T-helper 17 cell (primary cell): ENCODE measurements around the gene SEMA4D. TPM values are rescaled to one million over a fixed set of nuclear protein-coding genes. Genes with fewer than 3 reads are reported as not detected.
A peak's percentile ranks its signal among the peaks of the same experiment; 100 is the strongest.

Experiments used
- ATAC-seq: fragments of 150-1000 bp; cut with Tn5 transposase; 2 replicates; pipeline ENCODE4 v1.10.0; 2021; ENCODE audit warnings: mild to moderate bottlenecking, moderate library complexity
- DNase-seq, 3 donors: peaks; one replicate each; pipeline versions ENCODE4 v3.0.0 to v3.0.0-alpha.2; 2020 to 2021
- H3K9me3 ChIP-seq: one replicate; pipeline ENCODE4 v1.7.0; 2013; ENCODE audit warnings: low read length, mild to moderate bottlenecking; ENCODE audit not compliant: control insufficient read depth, poor library complexity, severe bottlenecking
- H3K27ac Mint-ChIP-seq: one replicate; pipeline ENCODE4 v1.8.0; 2022; ENCODE audit warnings: mild to moderate bottlenecking, moderate library complexity, mixed read lengths
- H3K27me3 Mint-ChIP-seq: one replicate; pipeline ENCODE4 v1.8.0; 2022; ENCODE audit warnings: mixed read lengths
- H3K36me3 Mint-ChIP-seq: one replicate; pipeline ENCODE4 v1.8.0; 2022; ENCODE audit warnings: low read depth, mixed read lengths
- H3K4me1 Mint-ChIP-seq: one replicate; pipeline ENCODE4 v1.8.0; 2022; ENCODE audit warnings: mild to moderate bottlenecking, mixed read lengths
- H3K4me3 Mint-ChIP-seq: one replicate; pipeline ENCODE4 v1.8.0; 2022; ENCODE audit warnings: mild to moderate bottlenecking, moderate library complexity, mixed read lengths
- total RNA-seq, 4 donors: library from RNA in 2 of 4; stranded (reverse) in 2 of 4; gene quantifications; one replicate each; pipeline ENCODE4 v1.2.3 and lab custom pipeline; 2022 to 2026

SEMA4D gene
- total RNA-seq, 2 donors from 2014 or later, result 250 to 312 TPM

- Mint-ChIP-seq H3K4me3 (peak overlapping the region; percentile 78), H3K4me1 (peaks cover 90% of the 10 kb centered on the region), H3K36me3 (peaks cover 11% of the 10 kb centered on the region), H3K27ac (peak overlapping the region; percentile 99), H3K27me3 (no peaks in the 10 kb centered on the region)
- DNase-seq, result no peak
- ATAC-seq, result no peak
- H3K9me3 ChIP-seq, result no peaks in the 10 kb centered on the region
Observed at GRCh38 chr9:89460551-89460950, 37.4 kb downstream of the SEMA4D start.

DNA sequence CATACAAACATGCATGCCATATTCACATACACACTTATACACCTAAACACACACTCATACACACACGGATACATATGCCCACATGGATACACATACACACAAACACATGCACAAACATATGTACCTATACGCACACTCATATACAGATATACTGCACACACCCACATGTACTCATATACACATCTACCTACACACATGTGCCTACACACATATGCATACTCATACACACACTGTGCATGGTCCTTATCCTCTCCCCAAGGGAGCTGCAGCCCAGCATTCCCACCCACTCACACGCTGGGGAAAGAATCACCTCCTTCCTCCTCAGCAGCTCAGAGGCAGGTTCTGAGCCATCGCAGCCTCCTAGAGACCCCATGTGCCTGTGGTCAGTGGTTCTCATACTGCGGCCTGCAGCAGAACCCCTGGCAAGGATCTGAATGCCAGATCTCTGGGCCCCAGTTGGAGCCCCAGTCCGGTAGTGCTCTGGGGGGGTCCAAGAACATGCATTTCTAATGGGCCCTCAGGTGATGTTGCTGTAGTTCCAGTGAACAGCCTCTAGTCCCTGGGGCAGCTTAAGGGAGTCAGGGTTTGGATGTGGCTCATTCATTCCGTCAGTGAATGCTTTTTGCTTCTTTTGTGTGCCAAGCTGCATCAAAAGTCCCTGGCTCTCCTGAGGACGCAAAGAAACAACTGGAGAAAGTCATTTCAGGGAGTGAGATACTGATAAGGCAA, 39.0 kb downstream of the SEMA4D start:
- ATAC-seq, result no peak
- Mint-ChIP-seq H3K27ac (peak overlapping the region; percentile 99), H3K27me3 (no peaks in the 10 kb centered on the region), H3K4me3 (peak overlapping the region; percentile 63), H3K36me3 (peaks cover 11% of the 10 kb centered on the region), H3K4me1 (peaks cover 83% of the 10 kb centered on the region)
- H3K9me3 ChIP-seq, result no peaks in the 10 kb centered on the region
- no peak for DNase-seq

DNA sequence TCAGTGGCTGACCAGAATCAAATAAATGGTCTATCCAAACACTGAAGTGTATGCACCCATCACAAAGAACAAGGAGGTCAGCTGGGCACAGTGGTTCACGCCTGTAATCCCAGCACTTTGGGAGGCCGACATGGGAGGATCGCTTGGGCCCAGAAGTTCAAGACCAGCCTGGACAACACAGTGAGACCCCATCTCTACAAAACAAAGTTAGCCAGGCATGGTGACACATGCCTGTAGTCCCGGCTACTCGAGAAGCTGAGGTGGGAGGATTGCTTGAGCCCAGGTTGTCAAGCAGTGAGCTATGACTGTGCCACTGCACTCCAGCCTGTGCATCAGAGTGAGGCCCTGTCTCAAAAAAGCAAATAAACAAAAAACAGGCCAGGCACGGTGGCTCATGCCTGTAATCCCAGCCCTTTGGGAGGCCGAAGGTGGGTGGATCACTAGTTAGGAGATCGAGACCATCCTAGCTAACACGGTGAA, 40.5 kb downstream of the SEMA4D start:
- peaks cover 78% of the 10 kb centered on the region for H3K4me1 Mint-ChIP-seq
- H3K27me3 Mint-ChIP-seq, result no peaks in the 10 kb centered on the region
- ATAC-seq, result no peak
- peaks cover 9% of the 10 kb centered on the region for H3K36me3 Mint-ChIP-seq
- H3K4me3 Mint-ChIP-seq, result peak overlapping the region; percentile 86
- DNase-seq, result no peak
- peak overlapping the region; percentile 99 for H3K27ac Mint-ChIP-seq
- H3K9me3 ChIP-seq, result no peaks in the 10 kb centered on the region

GRCh38 chr9:89455356-89455824, 42.5 kb downstream of the SEMA4D start:
- Mint-ChIP-seq H3K27ac (peak overlapping the region; percentile 99), H3K4me3 (peak overlapping the region; percentile 86), H3K36me3 (peaks cover 9% of the 10 kb centered on the region), H3K27me3 (no peaks in the 10 kb centered on the region), H3K4me1 (peaks cover 74% of the 10 kb centered on the region)
- ATAC-seq (peak; percentile 70), DNase-seq (no peak)
- no peaks in the 10 kb centered on the region for H3K9me3 ChIP-seq

GRCh38 chr9:89454498-89455355, 43.2 kb downstream of the SEMA4D start:
- Mint-ChIP-seq H3K36me3 (peaks cover 11% of the 10 kb centered on the region), H3K27ac (peak overlapping the region; percentile 99), H3K4me3 (peak overlapping the region; percentile 86), H3K4me1 (peaks cover 74% of the 10 kb centered on the region), H3K27me3 (no peaks in the 10 kb centered on the region)
- H3K9me3 ChIP-seq, result no peaks in the 10 kb centered on the region
- DNase-seq (no peak), ATAC-seq (no peak)

- Mint-ChIP-seq H3K27ac (peak overlapping the region; percentile 99), H3K4me3 (peak overlapping the region; percentile 41), H3K36me3 (peaks cover 6% of the 10 kb centered on the region), H3K4me1 (peaks cover 72% of the 10 kb centered on the region), H3K27me3 (no peaks in the 10 kb centered on the region)
- ATAC-seq (no peak), DNase-seq (no peak)
- no peaks in the 10 kb centered on the region for H3K9me3 ChIP-seq
Observed at GRCh38 chr9:89453452-89453851, 44.5 kb downstream of the SEMA4D start.

DNA sequence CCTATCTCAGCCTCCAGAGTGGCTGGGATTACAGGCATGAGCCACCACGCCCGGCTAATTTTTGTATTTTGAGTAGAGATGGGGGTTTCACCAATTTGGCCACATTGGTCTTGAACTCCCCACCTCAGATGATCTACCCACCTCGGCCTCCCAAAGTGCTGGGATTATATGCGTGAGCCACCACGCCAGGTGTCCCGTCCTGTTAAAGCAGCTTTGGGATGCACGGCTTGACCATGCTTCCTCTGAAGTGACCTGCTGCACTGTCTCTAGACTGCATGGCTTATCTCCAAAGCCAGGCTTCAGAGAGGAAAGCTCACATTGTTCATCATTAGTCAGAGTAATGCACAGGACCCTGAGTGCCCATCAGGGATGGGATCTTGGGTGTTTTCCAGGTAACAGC, 45.4 kb downstream of the SEMA4D start:
- no peaks in the 10 kb centered on the region for H3K9me3 ChIP-seq
- H3K27ac Mint-ChIP-seq, result peak overlapping the region; percentile 39
- ATAC-seq, result no peak
- no peak overlapping the region for H3K4me3 Mint-ChIP-seq
- H3K27me3 Mint-ChIP-seq, result no peaks in the 10 kb centered on the region
- no peak for DNase-seq
- H3K36me3 Mint-ChIP-seq, result peaks cover 5% of the 10 kb centered on the region
- H3K4me1 Mint-ChIP-seq, result peaks cover 72% of the 10 kb centered on the region

- DNase-seq, result no peak
- Mint-ChIP-seq H3K27ac (peak overlapping the region; percentile 96), H3K4me3 (peak overlapping the region; percentile 52), H3K27me3 (no peaks in the 10 kb centered on the region), H3K36me3 (peaks cover 7% of the 10 kb centered on the region), H3K4me1 (peaks cover 66% of the 10 kb centered on the region)
- no peaks in the 10 kb centered on the region for H3K9me3 ChIP-seq
- peak; percentile 21 for ATAC-seq
Observed at GRCh38 chr9:89450213-89450612, 47.7 kb downstream of the SEMA4D start.

GRCh38 chr9:89449261-89449671, 48.6 kb downstream of the SEMA4D start:
- peak overlapping the region; percentile 52 for H3K4me3 Mint-ChIP-seq
- H3K9me3 ChIP-seq, result no peaks in the 10 kb centered on the region
- peaks cover 72% of the 10 kb centered on the region for H3K4me1 Mint-ChIP-seq
- no peak for DNase-seq
- peak overlapping the region; percentile 96 for H3K27ac Mint-ChIP-seq
- H3K36me3 Mint-ChIP-seq, result peaks cover 10% of the 10 kb centered on the region
- H3K27me3 Mint-ChIP-seq, result no peaks in the 10 kb centered on the region
- ATAC-seq, result peak; percentile 18

DNA sequence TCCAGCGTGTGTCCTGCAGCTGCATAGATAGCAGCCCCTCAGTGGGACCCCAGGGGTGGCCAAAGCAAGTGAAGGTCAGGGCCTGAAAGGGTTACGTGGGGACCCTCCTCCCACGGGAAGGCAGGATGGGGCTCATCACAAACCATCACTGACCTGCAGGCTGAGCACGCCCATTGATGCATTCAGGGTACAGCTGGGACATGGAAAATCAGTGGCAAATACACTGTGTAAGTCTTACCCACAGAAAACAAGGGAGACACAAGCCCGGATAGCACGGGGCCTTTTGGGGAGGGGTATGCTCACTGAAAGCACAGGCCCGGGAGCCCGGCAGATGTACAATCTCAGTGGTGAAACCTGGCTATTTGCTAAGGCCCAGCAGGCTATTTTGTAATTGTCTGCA, 49.1 kb downstream of the SEMA4D start:
- DNase-seq (no peak), ATAC-seq (no peak)
- Mint-ChIP-seq H3K27me3 (no peaks in the 10 kb centered on the region), H3K27ac (peak overlapping the region; percentile 96), H3K36me3 (peaks cover 13% of the 10 kb centered on the region), H3K4me1 (peaks cover 73% of the 10 kb centered on the region), H3K4me3 (peak overlapping the region; percentile 52)
- H3K9me3 ChIP-seq, result no peaks in the 10 kb centered on the region

DNA sequence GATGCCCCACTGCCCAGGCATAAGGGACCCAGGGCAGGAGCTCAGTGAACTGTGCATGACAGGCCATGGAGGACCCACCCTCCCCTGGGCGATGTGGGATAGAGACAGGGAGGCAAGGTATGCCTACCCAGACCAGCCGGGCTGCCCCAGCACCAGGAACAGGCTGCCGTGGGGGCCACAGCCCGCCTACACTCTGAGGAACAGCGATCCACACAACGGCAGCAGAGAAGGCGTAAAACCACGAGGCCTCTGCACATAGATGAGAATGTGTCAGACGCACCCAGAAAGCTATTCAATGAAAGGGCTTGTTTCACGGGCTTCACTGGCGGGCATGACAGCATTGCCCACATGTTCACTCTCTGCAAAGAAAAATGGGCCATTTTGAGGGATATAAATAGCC, 49.5 kb downstream of the SEMA4D start:
- DNase-seq (no peak), ATAC-seq (peak; percentile 13)
- Mint-ChIP-seq H3K4me3 (peak overlapping the region; percentile 52), H3K36me3 (peaks cover 13% of the 10 kb centered on the region), H3K27me3 (no peaks in the 10 kb centered on the region), H3K4me1 (peaks cover 72% of the 10 kb centered on the region), H3K27ac (peak overlapping the region; percentile 96)
- H3K9me3 ChIP-seq, result no peaks in the 10 kb centered on the region

GRCh38 chr9:89447416-89447815, 50.5 kb downstream of the SEMA4D start:
- DNase-seq (no peak), ATAC-seq (no peak)
- H3K4me3 Mint-ChIP-seq, result peak overlapping the region; percentile 41
- no peaks in the 10 kb centered on the region for H3K27me3 Mint-ChIP-seq
- H3K36me3 Mint-ChIP-seq, result peaks cover 13% of the 10 kb centered on the region
- no peaks in the 10 kb centered on the region for H3K9me3 ChIP-seq
- peaks cover 68% of the 10 kb centered on the region for H3K4me1 Mint-ChIP-seq
- peak overlapping the region; percentile 96 for H3K27ac Mint-ChIP-seq

- H3K4me1 Mint-ChIP-seq, result peaks cover 70% of the 10 kb centered on the region
- H3K27ac Mint-ChIP-seq, result peak overlapping the region; percentile 96
- peaks cover 13% of the 10 kb centered on the region for H3K36me3 Mint-ChIP-seq
- peak overlapping the region; percentile 31 for H3K4me3 Mint-ChIP-seq
- no peak for DNase-seq
- H3K9me3 ChIP-seq, result no peaks in the 10 kb centered on the region
- ATAC-seq, result no peak
- no peaks in the 10 kb centered on the region for H3K27me3 Mint-ChIP-seq
Observed at GRCh38 chr9:89446961-89447310, 51.0 kb downstream of the SEMA4D start.
